HepG2 (cell line): ENCODE measurements around the gene ANO2. TPM values are rescaled to one million over a fixed set of nuclear protein-coding genes. Genes with fewer than 3 reads are reported as not detected.

Experiments
- ATAC-seq: fragments of 200-7000 bp; cut with Tn5 transposase; 3 replicates; pipeline ENCODE4 v1.9.1; 2020; ENCODE audit warnings: mild to moderate bottlenecking, moderate library complexity
- BruUV-seq: library from RNA; stranded (reverse); fragments of 400-500 nt; replicated peaks from 2 replicates; lab custom pipeline; 2021; lab: Mats Ljungman, UMichigan
- CTCF ChIA-PET: fragments of 300-600 bp; formaldehyde crosslinking; extraction: SDS; loops from one replicate; lab custom pipeline; 2021; ENCODE audit warnings: low total read pairs, inconsistent platforms, low intra/inter-chr PET ratio; lab: Yijun Ruan, JAX
- POLR2A ChIA-PET: fragments of 350-600 bp; sonication (Branson Sonifier 250); formaldehyde crosslinking; loops from one replicate; lab custom pipeline; 2020; ENCODE audit warnings: antibody characterized with exemption, inconsistent platforms; lab: Yijun Ruan, JAX
- DNase-seq: peaks from one replicate; pipeline ENCODE4 v3.0.0-alpha.2; 2015; ENCODE audit warnings: low spot score
- FAIRE-seq: peaks from 3 replicates; lab custom pipeline; 2011; peaks lifted over from hg19 to GRCh38; lab: Jason Lieb, UNC
- H2AFZ ChIP-seq: one replicate; pipeline ENCODE4 v1.6.1; 2011; ENCODE audit warnings: low read length, inconsistent platforms
- H3K27ac ChIP-seq: fragments of 300-600 bp; 3 replicates; pipeline ENCODE4 v1.8.0; 2011; ENCODE audit warnings: mixed run types, mild to moderate bottlenecking, mixed read lengths, low read length, inconsistent platforms; ENCODE audit not compliant: insufficient read depth; ENCODE audit errors: extremely low read length
- H3K27me3 ChIP-seq, 2 experiments: fragments of 200-600 bp in 1 of 2; 2 replicates in 1 of 2; 3 replicates in 1 of 2; pipeline versions ENCODE4 v1.6.0 to v1.8.0; 2011; ENCODE audit warnings: low read length in 2 of 2, mild to moderate bottlenecking in 2 of 2, moderate library complexity in 2 of 2, inconsistent platforms in 1 of 2; ENCODE audit not compliant: insufficient read depth in 2 of 2, control insufficient read depth in 1 of 2
- H3K36me3 ChIP-seq, 2 experiments: fragments of 200-600 bp in 1 of 2; replicated peaks in 1 of 2; 2 replicates in 1 of 2; 3 replicates in 1 of 2; pipeline versions ENCODE4 v1.5.1 to v1.8.0; 2011; ENCODE audit warnings: low read length in 2 of 2, inconsistent platforms in 1 of 2; ENCODE audit not compliant: insufficient read depth in 2 of 2, control insufficient read depth in 1 of 2
- H3K4me1 ChIP-seq: 2 replicates; pipeline ENCODE4 v1.5.1; 2012; ENCODE audit warnings: low read length, inconsistent platforms; ENCODE audit not compliant: insufficient read depth
- H3K4me2 ChIP-seq: 2 replicates; pipeline ENCODE4 v1.6.0; 2011; ENCODE audit warnings: low read depth, low read length, inconsistent platforms
- H3K4me3 ChIP-seq, 3 experiments: fragments of 200-600 bp in 1 of 3; sonication (generic), shearing (Covaris generic) in 1 of 3; replicated peaks in 1 of 3; 2 replicates each; pipeline ENCODE4 v1.5.1; 2011 to 2016; ENCODE audit warnings: low read length in 3 of 3, inconsistent platforms in 2 of 3, low read depth in 2 of 3, mild to moderate bottlenecking in 2 of 3, control low read depth in 1 of 3, mixed read lengths in 1 of 3; ENCODE audit not compliant: insufficient read depth in 1 of 3
- H3K79me2 ChIP-seq: one replicate; pipeline ENCODE4 v1.6.1; 2011; ENCODE audit warnings: low read length, inconsistent platforms; ENCODE audit not compliant: insufficient read depth
- H3K9ac ChIP-seq: 2 replicates; pipeline ENCODE4 v1.6.0; 2011; ENCODE audit warnings: mild to moderate bottlenecking, low read depth, low read length, inconsistent platforms; ENCODE audit not compliant: insufficient read depth
- H3K9me3 ChIP-seq: 2 replicates; pipeline ENCODE4 v1.5.1; 2012; ENCODE audit warnings: mild to moderate bottlenecking, low read length
- H4K20me1 ChIP-seq: 2 replicates; pipeline ENCODE4 v1.6.0; 2011; ENCODE audit warnings: inconsistent platforms, mild to moderate bottlenecking, low read length, moderate library complexity; ENCODE audit not compliant: insufficient read depth
- ARNT2 ChIP-seq: sonication (generic); formaldehyde crosslinking; IDR thresholded peaks from 2 replicates; pipeline ENCODE4 v1.8.0; 2022; ENCODE audit warnings: mild to moderate bottlenecking, low read depth, missing genetic modification reagents, moderate library complexity
- FOXA1 ChIP-seq, 2 experiments: fragments of 450-650 bp in 1 of 2; sonication (generic) in 1 of 2; formaldehyde crosslinking in 1 of 2; IDR thresholded peaks; 2 replicates each; pipeline versions ENCODE4 v1.4.0 to v1.6.1; 2016 to 2020; ENCODE audit warnings: missing genetic modification reagents in 1 of 2
- HNF4G ChIP-seq, 2 experiments: sonication (generic) in 1 of 2; formaldehyde crosslinking in 1 of 2; IDR thresholded peaks; 2 replicates each; pipeline versions ENCODE4 v1.4.0 to v1.6.1; 2011 to 2020; ENCODE audit warnings: borderline replicate concordance in 2 of 2, low read depth in 2 of 2, mild to moderate bottlenecking in 2 of 2, low read length in 1 of 2, missing genetic modification reagents in 1 of 2, moderate library complexity in 1 of 2
- NFKBIZ ChIP-seq: IDR thresholded peaks from 2 replicates; pipeline ENCODE4 v1.6.1; 2018; ENCODE audit warnings: missing genetic modification reagents, missing compliant biosample characterization
- PHF8 ChIP-seq: sonication (generic); formaldehyde crosslinking; IDR thresholded peaks from 2 replicates; pipeline ENCODE4 v1.5.0; 2020; ENCODE audit warnings: missing genetic modification reagents
- PITX1 ChIP-seq: sonication (generic); formaldehyde crosslinking; IDR thresholded peaks from 2 replicates; pipeline ENCODE4 v1.5.1; 2020; ENCODE audit warnings: mild to moderate bottlenecking, missing genetic modification reagents
- TEAD3 ChIP-seq: optimal IDR thresholded peaks from 2 replicates; pipeline ENCODE3; 2016; ENCODE audit warnings: borderline replicate concordance
- ZC3H4 ChIP-seq: sonication (generic); formaldehyde crosslinking; IDR thresholded peaks from 2 replicates; pipeline ENCODE4 v1.4.0; 2020; ENCODE audit warnings: missing genetic modification reagents, borderline replicate concordance
- ZNF510 ChIP-seq: sonication (generic); formaldehyde crosslinking; IDR thresholded peaks from 2 replicates; pipeline ENCODE4 v1.4.0; 2020; ENCODE audit warnings: low read depth, mild to moderate bottlenecking, missing genetic modification reagents
- ZSCAN20 ChIP-seq: sonication (generic); formaldehyde crosslinking; IDR thresholded peaks from 2 replicates; pipeline ENCODE4 v1.4.0; 2020; ENCODE audit warnings: missing genetic modification reagents, mild to moderate bottlenecking, borderline replicate concordance
- WGBS: methylation state at CpG from one replicate; pipeline ENCODE4 v1.1.6; 2017; ENCODE audit warnings: low lambda C conversion rate; 5-methylcytosine and 5-hydroxymethylcytosine counted together
- in situ Hi-C: cut with HindIII; loops from 2 replicates; pipeline ENCODE4 v1.10.0; 2017; ENCODE audit warnings: low pct_unique_long_range_greater_than_20kb; ENCODE audit not compliant: extremely low pct_ligation_motif_present
- intact Hi-C: fragments of 100-400 bp; cut with micrococcal nuclease; formaldehyde crosslinking; loops from one replicate; pipeline ENCODE4 v1.10.0; 2022; ENCODE audit not compliant: unreplicated experiment
- polyA plus RNA-seq, 8 experiments: library from polyadenylated mRNA; depleted of rRNA in 3 of 8; stranded (reverse) in 7 of 8; unstranded in 1 of 8; fragments of >200 nt; fragmentation: Illumina TruSeq in 4 of 8; extraction: Trizol in 4 of 8; gene quantifications; 2 replicates each; pipeline versions ENCODE4 v1.2.1 to v1.2.3, GENCODE V29; 2011 to 2016; ENCODE audit warnings: low read depth in 4 of 8, missing spikeins in 1 of 8, mixed read lengths in 1 of 8; ENCODE audit not compliant: insufficient read depth in 1 of 8
- total RNA-seq, 5 experiments: library from RNA; depleted of rRNA; stranded (reverse); fragments of >200 nt; fragmentation: Illumina TruSeq; extraction: Trizol; gene quantifications; 2 replicates each; pipeline ENCODE4 v1.2.3, GENCODE V29; 2016; ENCODE audit warnings: low read depth in 1 of 5
- TF ChIP-seq, protein P1 (sequence below): IDR thresholded peaks from 2 replicates; pipeline ENCODE4 v1.6.1; 2012; ENCODE audit warnings: low read length, improper control_type of control experiment
- TF ChIP-seq, protein P2 (sequence below), 2 experiments: sonication (generic) in 1 of 2; formaldehyde crosslinking in 1 of 2; IDR thresholded peaks; 2 replicates each; pipeline versions ENCODE4 v1.6.1 to v1.9.0; 2014 to 2022; ENCODE audit warnings: antibody characterized with exemption in 1 of 2, borderline replicate concordance in 1 of 2, inconsistent platforms in 1 of 2, low read depth in 1 of 2, missing genetic modification reagents in 1 of 2
- TF ChIP-seq, protein P3 (sequence below): sonication (generic); formaldehyde crosslinking; IDR thresholded peaks from 2 replicates; pipeline ENCODE4 v1.4.0; 2020; ENCODE audit warnings: missing genetic modification reagents, borderline replicate concordance

Gene ANO2
- total and polyA plus RNA-seq, 2 of the 13 experiments (the other 11 are each of a cell fraction or from before 2014, with no cell fraction given): 0.18 TPM; not detected in 1

DNA sequence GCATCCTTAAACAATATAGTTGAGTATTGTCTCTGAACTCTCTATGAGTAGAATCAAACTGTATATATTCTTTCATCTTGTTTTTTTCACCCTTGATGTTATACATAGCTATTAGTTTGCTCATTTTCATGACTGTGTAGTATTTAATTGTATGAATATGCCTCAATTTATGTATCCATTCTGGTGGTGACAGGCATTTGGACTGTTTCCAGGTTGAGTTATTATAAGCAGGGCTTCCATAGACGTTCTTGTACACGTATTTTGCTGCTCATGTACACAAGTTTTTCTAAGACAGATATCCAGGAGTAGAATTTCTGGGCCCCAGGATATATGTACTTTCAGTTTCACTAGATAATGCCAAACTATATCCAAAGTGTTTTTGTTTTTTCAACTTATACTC is 301.8 kb downstream of the ANO2 start:
- Histone ChIP-seq H3K36me3 (no peaks in the 10 kb centered on the region), H3K4me1 (no peaks in the 10 kb centered on the region), H3K27ac (no peak overlapping the region), H3K4me2 (no peak overlapping the region), H3K27me3 (no peaks in the 10 kb centered on the region; a peak in 2 of 5 replicates), H3K4me3 (no peak overlapping the region), H3K9ac (no peak overlapping the region), H4K20me1 (no peaks in the 10 kb centered on the region), H2AFZ (no peak overlapping the region), H3K79me2 (no peaks in the 10 kb centered on the region), H3K9me3 (no peaks in the 10 kb centered on the region)
- intact Hi-C loops: no loop called here
- no TSS peak for BruUV-seq
- ATAC-seq (no peak), DNase-seq (no peak), FAIRE-seq (no peak)
- ChIA-PET CTCF (no interaction called here), POLR2A (no interaction called here)
- WGBS: 0% methylated on average over 2 of the region's 2 CpGs
- no peak for TF ChIP-seq PITX1 (CRISPR knock-in tag)
- TF ChIP-seq, protein P1, sequence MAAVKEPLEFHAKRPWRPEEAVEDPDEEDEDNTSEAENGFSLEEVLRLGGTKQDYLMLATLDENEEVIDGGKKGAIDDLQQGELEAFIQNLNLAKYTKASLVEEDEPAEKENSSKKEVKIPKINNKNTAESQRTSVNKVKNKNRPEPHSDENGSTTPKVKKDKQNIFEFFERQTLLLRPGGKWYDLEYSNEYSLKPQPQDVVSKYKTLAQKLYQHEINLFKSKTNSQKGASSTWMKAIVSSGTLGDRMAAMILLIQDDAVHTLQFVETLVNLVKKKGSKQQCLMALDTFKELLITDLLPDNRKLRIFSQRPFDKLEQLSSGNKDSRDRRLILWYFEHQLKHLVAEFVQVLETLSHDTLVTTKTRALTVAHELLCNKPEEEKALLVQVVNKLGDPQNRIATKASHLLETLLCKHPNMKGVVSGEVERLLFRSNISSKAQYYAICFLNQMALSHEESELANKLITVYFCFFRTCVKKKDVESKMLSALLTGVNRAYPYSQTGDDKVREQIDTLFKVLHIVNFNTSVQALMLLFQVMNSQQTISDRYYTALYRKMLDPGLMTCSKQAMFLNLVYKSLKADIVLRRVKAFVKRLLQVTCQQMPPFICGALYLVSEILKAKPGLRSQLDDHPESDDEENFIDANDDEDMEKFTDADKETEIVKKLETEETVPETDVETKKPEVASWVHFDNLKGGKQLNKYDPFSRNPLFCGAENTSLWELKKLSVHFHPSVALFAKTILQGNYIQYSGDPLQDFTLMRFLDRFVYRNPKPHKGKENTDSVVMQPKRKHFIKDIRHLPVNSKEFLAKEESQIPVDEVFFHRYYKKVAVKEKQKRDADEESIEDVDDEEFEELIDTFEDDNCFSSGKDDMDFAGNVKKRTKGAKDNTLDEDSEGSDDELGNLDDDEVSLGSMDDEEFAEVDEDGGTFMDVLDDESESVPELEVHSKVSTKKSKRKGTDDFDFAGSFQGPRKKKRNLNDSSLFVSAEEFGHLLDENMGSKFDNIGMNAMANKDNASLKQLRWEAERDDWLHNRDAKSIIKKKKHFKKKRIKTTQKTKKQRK: no peak
- no peak for TF ChIP-seq HNF4G (IDR thresholded peaks at IDR 0.05; ENCODE audit: borderline replicate concordance, low read depth, low read length)
- TF ChIP-seq HNF4G (CRISPR knock-in tag; IDR thresholded peaks at IDR 0.05; ENCODE audit: borderline replicate concordance, low read depth): no peak
- TF ChIP-seq NFKBIZ (CRISPR knock-in tag): no peak
- no peak for TF ChIP-seq TEAD3 (CRISPR knock-in tag)
- TF ChIP-seq FOXA1 (IDR thresholded peaks at IDR 0.05): no peak
- no peak for TF ChIP-seq FOXA1 (CRISPR knock-in tag; IDR thresholded peaks at IDR 0.05)
- TF ChIP-seq ARNT2 (CRISPR knock-in tag): no peak
- TF ChIP-seq ZC3H4 (CRISPR knock-in tag): no peak
- no peak for TF ChIP-seq ZSCAN20 (CRISPR knock-in tag)
- TF ChIP-seq, protein P2, sequence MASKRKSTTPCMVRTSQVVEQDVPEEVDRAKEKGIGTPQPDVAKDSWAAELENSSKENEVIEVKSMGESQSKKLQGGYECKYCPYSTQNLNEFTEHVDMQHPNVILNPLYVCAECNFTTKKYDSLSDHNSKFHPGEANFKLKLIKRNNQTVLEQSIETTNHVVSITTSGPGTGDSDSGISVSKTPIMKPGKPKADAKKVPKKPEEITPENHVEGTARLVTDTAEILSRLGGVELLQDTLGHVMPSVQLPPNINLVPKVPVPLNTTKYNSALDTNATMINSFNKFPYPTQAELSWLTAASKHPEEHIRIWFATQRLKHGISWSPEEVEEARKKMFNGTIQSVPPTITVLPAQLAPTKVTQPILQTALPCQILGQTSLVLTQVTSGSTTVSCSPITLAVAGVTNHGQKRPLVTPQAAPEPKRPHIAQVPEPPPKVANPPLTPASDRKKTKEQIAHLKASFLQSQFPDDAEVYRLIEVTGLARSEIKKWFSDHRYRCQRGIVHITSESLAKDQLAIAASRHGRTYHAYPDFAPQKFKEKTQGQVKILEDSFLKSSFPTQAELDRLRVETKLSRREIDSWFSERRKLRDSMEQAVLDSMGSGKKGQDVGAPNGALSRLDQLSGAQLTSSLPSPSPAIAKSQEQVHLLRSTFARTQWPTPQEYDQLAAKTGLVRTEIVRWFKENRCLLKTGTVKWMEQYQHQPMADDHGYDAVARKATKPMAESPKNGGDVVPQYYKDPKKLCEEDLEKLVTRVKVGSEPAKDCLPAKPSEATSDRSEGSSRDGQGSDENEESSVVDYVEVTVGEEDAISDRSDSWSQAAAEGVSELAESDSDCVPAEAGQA (IDR thresholded peaks at IDR 0.05; ENCODE audit: low read depth): no peak
- TF ChIP-seq, protein P2 (CRISPR knock-in tag; IDR thresholded peaks at IDR 0.05; ENCODE audit: borderline replicate concordance): no peak
- TF ChIP-seq PHF8: no peak
- no peak for TF ChIP-seq ZNF510 (CRISPR knock-in tag)
- TF ChIP-seq, protein P3, sequence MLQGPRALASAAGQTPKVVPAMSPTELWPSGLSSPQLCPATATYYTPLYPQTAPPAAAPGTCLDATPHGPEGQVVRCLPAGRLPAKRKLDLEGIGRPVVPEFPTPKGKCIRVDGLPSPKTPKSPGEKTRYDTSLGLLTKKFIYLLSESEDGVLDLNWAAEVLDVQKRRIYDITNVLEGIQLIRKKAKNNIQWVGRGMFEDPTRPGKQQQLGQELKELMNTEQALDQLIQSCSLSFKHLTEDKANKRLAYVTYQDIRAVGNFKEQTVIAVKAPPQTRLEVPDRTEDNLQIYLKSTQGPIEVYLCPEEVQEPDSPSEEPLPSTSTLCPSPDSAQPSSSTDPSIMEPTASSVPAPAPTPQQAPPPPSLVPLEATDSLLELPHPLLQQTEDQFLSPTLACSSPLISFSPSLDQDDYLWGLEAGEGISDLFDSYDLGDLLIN (CRISPR knock-in tag): no peak
- in situ Hi-C loops: no loop called here
